ENCODE data around the gene TRAPPC10.

The TRAPPC10 gene

GRCh38 chr21:44006017-44006619 lies 6.0 kb upstream of the TRAPPC10 start:
- no peak for DNase-seq

DNA sequence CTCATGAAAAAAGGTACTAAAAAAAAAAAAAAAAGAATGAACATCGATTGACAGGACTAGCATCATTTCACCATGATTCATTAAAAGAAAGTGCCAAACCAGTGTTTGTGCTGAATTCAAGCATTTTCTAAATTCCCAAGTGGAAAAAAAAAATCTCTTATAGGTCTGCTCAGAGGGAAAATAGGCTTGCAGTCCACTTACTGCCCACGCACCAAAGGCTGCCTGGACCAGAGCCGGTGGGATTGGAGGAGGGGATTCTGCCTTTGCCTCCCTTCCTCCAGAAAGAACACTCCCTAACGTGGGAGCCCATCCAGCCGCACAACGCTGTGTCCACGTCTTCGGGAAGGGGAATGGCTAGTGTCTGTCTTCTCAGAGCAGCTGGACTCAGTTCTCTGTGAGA lies 5.5 kb upstream of the TRAPPC10 start:
- no peak for DNase-seq

DNA sequence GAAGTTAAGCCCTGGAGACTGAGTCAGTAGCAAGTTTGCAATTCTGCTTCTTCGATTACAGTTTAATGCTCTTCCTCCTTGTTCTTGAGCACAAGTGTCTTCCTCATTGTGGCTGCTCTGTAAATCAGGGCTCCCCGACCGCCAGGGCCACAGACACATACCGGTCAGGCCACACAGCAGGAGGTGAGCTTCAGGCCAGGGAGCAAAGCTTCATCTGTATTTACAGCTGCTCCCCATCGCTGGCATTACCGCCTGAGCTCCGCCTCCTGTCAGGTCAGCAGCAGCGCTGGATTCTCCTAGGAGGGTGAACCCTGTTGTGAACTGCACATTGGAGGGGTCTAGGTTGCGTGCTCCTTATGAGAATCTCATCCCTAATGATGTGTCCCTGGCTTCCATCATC lies 1.7 kb upstream of the TRAPPC10 start:
- no peak for DNase-seq

DNA sequence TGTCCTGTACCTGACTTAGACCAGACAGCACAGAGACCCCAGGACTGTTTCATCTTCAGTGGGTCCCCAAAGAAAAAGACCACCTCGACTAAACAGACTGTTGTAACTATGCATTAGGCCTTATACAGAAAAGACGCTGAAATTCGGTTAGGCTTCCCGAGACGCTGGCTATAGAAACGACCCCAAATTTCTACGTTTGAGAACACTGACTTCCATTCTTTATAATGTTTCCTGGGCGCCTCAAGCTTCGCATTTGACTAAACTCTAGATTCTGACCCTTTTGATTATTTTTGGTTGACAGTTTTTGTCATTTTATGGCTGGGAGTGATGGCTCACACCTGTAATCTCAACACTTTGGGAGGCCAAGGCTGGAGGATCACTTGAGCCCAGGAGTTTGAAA lies 986 bp upstream of the TRAPPC10 start:
- DNase-seq = no peak

DNA sequence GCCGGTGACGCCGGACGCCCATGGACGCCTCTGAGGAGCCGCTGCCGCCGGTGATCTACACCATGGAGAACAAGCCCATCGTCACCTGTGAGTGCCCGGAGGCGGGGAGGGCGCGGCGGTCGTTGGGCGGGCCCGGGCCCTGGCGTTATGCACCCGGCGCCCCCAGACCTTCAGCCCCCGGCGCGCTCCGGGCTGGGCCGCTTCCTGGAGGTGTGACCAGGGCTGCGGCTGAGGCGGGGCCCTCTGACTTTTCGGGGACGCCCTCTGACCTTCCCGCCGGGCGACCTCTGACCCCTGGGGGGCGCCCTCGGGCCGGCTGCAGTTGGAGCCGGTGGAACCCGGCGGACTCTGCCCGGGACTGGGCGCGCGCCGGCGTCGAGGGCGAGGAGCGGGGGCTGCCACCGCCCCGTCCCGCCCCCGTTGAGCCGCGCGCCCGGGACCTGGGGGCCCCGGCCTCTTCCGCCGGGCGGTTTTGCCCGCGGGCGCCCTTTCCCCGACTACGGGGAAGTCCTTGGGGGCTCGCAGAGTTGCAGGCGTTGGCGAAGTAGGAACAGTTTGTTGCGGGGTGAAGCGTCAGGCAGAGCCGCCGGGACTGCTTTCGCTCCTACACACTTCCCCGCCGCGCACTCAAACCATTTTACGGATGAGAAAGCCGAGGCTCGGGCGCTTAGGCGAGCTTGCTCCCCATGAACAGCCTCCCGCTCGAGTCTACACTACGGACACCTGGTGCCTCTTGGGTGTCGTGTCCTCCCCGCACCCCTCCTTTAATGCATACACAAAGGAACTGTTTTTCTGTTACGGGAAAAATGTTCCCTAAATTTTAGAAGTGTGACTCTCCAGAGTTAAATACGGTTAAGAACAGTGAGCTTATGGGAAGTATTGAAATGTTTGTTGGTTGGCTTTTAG lies 618 bp downstream of the TRAPPC10 start:
- no peak for DNase-seq

DNA sequence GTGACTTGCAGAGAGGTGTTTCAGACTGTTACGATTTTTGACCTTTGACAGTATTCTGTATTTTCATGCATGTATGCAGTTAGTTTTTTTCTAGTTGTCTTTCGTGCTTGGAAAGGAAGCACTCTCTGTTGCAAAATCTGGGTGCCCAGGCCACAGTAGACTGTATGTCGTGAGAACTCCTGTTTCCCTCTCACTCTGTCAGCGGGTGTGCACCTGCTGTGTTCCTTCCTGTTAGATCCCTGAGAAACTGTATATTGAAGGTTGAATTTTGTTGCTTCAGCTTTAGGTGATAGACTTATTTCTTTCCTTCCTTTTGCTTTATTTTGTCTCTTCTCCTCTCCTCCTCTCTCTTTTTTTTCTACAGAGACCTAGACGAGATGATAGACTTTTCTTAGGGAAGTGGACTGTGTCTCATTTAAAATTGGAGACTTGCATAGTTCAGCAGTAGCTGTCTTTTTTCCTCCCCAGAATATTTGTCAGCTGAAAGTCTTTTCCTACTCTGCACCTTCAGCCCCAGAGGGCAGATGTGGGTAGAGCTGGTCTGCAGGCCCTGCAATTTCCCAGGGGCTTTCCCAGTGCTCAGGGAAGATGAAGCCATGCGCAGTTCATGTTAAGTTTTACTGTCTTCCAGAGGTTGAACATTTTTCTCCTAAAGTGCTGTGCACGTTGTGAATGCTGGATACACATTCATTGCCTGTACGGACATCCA lies 1.4 kb downstream of the TRAPPC10 start:
- no peak for DNase-seq

DNA sequence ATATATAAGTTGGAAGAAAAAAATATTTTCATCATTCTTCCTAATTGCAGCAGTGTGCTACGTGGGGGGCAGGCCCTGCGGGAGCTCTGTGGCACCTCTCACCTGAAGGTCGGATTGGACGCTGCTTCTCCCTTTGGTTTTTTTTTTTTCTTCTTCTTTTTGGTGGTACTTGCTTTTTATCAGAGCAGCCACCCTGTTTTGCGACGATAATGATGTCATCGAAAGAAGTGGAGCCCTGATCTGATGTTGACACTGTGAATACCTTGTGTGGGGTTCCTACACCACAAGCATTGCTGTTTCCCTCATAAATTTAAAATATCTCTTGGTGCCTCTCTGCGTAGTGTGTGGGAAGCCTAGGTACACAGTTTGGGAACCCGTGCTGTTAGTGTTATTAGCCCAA lies 5.5 kb downstream of the TRAPPC10 start:
- DNase-seq = no peak

DNA sequence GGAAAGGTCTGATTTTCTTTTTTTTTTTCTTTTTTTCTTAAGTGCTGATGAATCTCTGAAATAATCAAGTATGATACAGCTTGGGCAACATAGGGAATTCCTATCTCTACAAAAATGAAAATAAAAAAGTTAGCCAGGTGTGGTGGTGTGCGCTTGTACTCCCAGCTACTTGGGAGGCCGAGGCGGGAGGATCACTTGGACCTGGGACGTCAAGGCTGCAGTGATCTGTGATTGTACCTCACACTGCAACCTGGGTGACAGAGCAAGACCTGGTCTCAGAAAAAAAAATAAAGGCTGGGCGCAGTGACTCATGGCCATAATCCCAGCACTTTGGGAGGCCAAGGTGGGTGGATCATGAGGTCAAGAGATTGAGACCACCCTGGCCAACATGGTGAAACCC lies 6.0 kb downstream of the TRAPPC10 start:
- no peak for DNase-seq

GRCh38 chr21:44018813-44019567 lies 6.9 kb downstream of the TRAPPC10 start:
- no peak for DNase-seq

DNA sequence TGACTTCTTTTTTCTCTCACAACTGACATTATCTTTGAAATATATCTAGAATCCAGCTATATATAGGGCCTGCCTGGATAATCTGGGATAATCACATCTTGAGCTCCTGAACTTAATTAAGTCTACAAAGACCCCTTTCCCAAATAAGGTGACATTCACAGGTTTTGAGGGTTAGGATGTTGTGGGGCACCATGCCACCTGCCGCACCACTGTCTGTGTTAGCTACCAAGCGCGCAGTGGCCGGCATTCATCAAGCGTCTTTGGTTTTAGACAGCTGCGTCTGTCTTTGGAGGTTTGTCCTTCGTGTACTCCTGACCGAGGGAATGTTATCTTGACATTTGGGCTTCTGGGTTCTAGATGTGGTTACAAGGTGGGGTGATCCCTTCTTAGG lies 7.5 kb downstream of the TRAPPC10 start:
- DNase-seq = no peak

GRCh38 chr21:44020551-44020950 lies 8.4 kb downstream of the TRAPPC10 start:
- DNase-seq = no peak

GRCh38 chr21:44021064-44021463 lies 9.0 kb downstream of the TRAPPC10 start:
- DNase-seq = no peak

DNA sequence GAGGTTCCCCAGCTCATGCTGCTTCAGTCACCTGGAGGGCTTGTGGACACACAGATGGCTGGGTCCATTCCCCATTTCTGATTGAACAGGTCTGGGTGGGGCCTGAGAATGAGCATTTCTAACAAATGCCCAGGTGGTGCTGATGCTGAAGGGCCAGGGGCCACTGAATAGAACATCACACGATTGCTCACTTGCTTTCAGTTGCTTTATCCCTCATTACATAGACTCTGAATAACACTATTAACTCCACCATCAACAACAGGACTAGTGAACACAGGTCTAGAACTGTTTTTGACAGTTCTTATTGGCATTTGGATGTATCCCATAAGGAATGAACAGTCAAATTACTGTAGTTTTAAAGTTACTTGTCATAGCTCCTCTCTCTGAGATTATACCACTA lies 12.1 kb downstream of the TRAPPC10 start:
- no peak for DNase-seq

- no peak for DNase-seq
Observed at GRCh38 chr21:44024887-44025353, 12.8 kb downstream of the TRAPPC10 start.

DNA sequence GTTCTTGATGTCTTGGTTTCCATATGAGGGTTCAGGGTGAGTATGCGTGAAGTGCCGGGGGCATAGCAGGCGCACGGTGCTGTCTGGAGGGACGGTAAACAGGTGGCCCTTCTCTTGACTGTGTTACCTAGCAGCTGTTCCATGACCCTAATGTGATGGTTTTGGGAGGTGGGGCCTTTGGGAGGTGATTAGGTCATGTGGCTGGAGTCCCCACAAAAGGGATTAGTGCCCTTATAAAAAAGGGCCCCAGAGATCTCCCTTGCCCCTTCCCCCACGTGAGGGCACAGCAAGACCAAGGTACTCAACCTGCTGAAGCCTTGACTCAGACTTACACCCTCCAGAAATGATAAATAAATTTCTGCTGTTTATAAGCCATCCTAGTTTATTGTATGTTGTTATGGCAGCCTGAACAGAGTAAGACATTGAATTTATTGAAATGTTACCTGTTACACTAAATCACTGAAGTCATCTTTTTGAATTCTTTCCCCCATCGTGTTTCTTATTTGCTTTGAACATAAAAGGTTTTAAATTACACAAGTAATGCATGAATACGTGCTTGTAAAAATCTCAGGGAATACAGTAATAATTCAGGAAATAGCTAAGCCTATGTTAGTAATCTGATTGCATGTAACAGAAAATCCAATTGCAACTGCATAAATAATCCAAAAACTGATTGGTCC lies 15.6 kb downstream of the TRAPPC10 start:
- DNase-seq = no peak

GRCh38 chr21:44028287-44028659 lies 16.2 kb downstream of the TRAPPC10 start:
- no peak for DNase-seq

DNA sequence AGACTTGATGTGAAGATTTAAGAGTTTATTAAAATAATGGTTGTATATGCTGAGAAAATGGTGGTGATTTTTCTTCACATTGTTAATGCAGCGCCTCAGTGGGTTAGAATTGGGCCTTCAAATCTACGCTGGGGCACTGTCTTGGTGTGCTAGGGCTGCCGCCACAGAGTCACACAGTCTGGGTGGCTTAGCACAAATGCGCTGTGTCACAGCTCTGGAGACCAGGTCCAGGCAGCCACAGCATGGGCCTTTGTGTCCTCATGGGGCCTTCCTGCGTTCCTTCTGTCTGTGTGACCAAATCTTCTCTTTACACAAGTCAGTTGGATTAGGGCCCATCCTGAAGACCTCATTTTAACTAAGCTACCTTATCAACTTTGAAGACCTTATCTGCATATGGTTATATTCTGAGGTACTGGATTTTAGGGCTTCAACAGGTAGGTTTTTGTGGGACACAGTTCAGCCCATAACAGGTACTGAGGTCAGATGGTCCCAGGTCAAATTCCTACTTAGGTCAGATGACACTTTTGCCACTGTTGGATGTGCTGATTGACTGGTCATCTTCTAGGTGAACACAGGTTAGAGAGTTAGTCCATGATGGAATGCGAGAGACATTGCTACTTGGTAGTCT lies 17.5 kb downstream of the TRAPPC10 start:
- no peak for DNase-seq

DNA sequence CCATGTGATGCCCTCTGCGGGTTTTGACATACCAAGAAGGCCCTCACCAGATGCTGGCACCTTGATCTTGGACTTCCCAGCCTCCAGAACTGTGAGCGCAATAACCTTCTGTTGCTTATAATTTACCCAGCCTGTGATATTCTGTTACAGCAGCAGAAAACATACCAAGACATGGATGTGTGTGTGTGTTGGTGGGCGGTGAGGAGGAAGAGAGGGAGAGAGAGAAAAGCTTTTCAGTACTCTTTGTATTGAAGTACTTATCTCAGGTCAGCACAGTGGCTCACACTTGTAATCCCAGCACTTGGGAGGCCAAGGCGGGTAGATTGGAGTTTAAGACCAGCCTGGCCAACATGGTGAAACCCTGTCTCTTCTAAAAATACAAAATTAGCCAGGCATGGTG lies 23.1 kb downstream of the TRAPPC10 start:
- no peak for DNase-seq

DNA sequence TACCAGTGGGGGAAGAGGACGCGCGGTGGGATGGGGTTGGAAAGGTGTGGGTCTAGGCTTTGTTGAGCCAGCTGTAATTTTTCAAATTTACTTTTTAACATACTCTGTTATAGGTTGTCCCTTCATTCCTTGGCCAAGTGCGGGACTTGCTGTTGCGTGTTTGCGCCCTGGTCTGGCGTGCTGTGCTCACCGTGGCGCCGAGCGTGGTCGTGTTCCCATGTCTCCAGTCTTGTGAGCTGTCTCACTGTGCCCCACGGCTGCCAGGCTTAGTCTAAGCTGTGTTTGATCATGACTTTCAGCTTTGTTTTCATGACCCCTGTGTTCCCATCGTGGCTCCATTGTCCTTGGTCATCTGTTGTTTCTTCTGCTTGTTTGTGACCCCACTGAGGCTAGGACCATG lies 26.0 kb downstream of the TRAPPC10 start:
- DNase-seq = no peak

GRCh38 chr21:44039828-44040227 lies 27.7 kb downstream of the TRAPPC10 start:
- DNase-seq = no peak

DNA sequence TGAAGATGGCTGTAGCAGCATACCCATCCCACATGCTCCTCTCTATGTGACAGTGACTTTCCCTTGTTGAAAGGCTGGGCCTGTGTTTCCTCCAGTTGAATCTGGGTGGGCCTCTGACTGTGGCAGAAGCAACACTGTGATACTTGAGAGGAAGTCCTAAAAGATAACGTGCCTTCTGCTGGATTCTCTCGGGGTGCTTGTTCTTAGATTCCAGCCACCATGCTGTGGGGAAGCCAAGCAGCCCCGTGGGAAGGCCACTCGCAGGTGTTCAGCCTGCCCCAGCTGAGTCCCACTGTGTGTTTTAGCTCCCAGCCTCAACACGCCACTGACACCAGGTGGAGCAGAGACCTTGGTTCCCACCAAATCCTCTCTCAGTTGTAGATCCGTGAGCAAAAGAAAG lies 31.5 kb downstream of the TRAPPC10 start:
- no peak for DNase-seq

DNA sequence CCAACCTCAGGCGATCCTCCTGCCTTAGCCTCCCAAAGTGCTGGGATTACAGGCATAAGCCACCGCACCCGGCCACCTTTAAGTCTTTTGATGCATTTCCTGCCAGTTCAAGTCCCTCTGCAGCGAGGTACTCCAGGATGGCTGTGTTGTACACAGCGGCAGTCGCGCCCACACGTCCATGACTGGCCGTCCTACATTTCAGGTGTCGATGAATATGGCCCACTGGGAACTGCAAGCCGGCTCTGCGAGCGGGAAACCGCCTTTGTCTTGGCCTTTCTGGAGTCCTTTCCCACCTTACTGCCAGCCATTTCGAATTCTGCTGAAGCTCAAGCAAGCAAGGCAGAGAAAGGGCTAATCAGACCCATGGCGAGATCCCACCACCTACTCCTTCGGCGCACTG lies 34.6 kb downstream of the TRAPPC10 start:
- DNase-seq = no peak
